Measurements from ENCODE around the gene LAMC1.
"Not testable (repeated sequence)": the region's sequence is repeated elsewhere in the genome, so short reads cannot be mapped to it uniquely, and the experiment has no call there.

LAMC1 gene

DNA sequence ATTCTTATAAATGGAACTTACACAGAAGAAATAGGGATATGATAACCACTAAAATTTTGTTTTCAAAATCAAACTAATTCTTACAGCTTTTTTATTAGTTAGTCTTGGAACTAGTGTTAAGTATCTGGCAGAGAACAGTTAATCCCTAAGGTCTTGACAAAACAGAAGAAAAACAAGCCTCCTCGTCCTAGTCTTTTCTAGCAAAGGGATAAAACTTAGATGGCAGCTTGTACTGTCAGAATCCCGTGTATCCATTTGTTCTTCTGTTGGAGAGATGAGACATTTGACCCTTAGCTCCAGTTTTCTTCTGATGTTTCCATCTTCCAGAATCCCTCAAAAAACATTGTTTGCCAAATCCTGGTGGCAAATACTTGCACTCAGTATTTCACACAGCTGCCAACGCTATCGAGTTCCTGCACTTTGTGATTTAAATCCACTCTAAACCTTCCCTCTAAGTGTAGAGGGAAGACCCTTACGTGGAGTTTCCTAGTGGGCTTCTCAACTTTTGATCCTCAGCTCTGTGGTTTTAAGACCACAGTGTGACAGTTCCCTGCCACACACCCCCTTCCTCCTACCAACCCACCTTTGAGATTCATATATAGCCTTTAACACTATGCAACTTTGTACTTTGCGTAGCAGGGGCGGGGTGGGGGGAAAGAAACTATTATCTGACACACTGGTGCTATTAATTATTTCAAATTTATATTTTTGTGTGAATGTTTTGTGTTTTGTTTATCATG is 120.5 kb downstream of the LAMC1 start:
- in situ Hi-C loops (cut with HindIII; ENCODE audit: low sequenced_read_pairs): loop anchor here (25.0 kb wide), 1 partner anchor 94 kb away; no protein-coding TSS in a partner anchor

DNA sequence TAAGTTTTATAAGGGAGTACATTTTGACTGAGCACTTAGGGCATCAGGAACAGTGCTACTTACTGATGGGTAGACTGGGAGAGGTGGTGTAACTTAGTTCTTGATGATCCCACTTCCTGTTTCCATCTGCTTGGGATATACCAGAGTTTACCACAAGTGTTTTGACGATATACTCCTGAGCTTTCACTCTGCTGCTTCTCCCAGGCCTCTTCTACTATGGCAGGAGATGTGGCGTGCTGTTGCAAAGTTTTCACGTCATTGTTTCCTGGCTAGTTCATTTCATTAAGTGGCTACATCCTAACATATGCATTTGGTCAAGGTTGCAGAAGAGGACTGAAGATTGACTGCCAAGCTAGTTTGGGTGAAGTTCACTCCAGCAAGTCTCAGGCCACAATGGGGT is 121.5 kb downstream of the LAMC1 start:
- in situ Hi-C loops (cut with HindIII; ENCODE audit: low sequenced_read_pairs): loop anchor here (25.0 kb wide), 1 partner anchor 93 kb away; no protein-coding TSS in a partner anchor

DNA sequence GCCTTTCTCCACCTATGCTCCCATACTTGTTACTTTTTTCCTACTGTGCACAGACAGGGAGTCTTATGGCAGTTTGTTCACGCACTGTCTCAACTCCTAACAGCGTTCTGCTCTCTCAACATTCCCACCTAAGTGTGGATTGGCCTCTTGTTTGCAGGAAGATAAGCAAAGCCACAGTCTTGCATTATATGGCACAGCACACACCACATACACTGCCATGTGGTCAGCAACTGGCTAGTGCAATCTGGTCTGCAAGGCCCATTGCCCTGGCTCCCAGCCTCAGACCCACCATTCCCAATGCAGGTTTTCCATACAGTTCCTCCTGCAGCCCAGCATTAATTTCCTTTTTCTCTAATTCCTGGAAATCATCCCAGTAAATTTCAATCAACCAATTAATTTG is 124.5 kb downstream of the LAMC1 start:
- in situ Hi-C loops (cut with HindIII; ENCODE audit: low sequenced_read_pairs): loop anchor here (25.0 kb wide), 1 partner anchor 90 kb away; no protein-coding TSS in a partner anchor

DNA sequence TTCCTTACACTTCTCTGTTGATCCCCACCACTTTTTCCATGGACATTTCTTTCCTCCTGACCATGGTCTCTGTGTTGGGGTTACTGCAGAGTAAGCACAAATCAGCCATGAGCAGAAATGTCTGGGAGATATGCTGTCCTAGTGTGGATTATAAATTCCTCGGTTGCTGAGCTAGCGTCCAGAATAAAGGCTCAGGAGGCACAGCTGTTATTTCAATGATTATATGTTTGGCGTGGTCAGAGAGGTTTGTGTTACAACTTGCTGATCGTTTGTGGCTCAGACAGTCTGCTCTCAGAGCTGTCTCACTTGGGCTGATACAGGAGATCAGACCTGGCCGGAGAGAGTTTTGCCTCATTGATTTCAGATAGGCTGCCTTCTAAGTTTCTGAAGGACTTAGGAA is 125.4 kb downstream of the LAMC1 start:
- in situ Hi-C loops (cut with HindIII; ENCODE audit: low sequenced_read_pairs): loop anchor here (25.0 kb wide), 1 partner anchor 89 kb away; no protein-coding TSS in a partner anchor

- in situ Hi-C loops (cut with HindIII; ENCODE audit: low sequenced_read_pairs): loop anchor here (25.0 kb wide), 1 partner anchor 88 kb away; no protein-coding TSS in a partner anchor
These were observed 126.1 kb downstream of the LAMC1 start for GRCh38 chr1:183149273-183149672.

GRCh38 chr1:183150032-183150431 is 126.8 kb downstream of the LAMC1 start:
- in situ Hi-C loops (cut with HindIII; ENCODE audit: low sequenced_read_pairs): not testable (repeated sequence)

- in situ Hi-C loops (cut with HindIII; ENCODE audit: low sequenced_read_pairs): no loop called here
These were observed 127.2 kb downstream of the LAMC1 start for GRCh38 chr1:183150445-183150844.

GRCh38 chr1:183152180-183152579 is 129.0 kb downstream of the LAMC1 start:
- in situ Hi-C loops (cut with HindIII; ENCODE audit: low sequenced_read_pairs): no loop called here

- in situ Hi-C loops (cut with HindIII; ENCODE audit: low sequenced_read_pairs): no loop called here
These were observed 132.7 kb downstream of the LAMC1 start for GRCh38 chr1:183155939-183156338.

- in situ Hi-C loops (cut with HindIII; ENCODE audit: low sequenced_read_pairs): no loop called here
These were observed 136.7 kb downstream of the LAMC1 start for GRCh38 chr1:183159960-183160359.

DNA sequence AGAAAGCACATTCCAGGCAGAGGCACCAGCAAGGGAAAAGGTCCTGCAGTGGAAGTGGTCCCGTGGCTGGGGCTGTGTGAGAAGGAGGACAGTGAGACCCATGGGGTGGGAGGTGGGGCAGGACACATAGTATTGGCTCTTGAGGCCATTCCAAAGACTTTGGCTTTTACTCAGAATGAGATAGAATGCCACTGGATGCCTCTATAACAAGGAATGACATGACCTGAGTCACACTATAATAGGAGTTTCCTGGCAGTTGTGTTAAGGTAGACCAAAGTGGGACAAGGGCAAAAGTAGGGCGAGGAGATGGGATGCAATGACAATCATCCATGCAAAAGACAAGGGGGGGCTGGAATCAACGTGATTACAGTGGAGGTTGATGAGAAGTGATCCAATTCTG is 138.2 kb downstream of the LAMC1 start:
- in situ Hi-C loops (cut with HindIII; ENCODE audit: low sequenced_read_pairs): no loop called here

DNA sequence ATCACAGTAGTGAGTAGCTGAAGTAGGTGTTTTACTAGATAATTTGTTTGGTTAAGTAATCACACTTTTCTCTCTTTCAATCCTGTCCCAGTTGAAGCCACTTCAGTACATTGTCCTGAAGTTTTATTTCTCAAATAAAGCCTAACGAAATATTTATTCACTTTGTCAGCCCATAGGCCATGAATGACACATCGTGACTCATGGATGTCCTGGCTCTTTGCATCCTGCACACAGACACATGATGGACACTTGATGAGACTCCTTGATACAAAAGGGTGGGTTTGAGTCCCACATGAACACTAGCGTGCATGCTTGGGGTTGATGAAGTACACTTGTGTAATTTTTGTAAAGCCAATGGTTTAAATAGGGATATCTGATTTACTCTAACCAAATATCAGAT is 140.1 kb downstream of the LAMC1 start:
- in situ Hi-C loops (cut with HindIII; ENCODE audit: low sequenced_read_pairs): no loop called here

DNA sequence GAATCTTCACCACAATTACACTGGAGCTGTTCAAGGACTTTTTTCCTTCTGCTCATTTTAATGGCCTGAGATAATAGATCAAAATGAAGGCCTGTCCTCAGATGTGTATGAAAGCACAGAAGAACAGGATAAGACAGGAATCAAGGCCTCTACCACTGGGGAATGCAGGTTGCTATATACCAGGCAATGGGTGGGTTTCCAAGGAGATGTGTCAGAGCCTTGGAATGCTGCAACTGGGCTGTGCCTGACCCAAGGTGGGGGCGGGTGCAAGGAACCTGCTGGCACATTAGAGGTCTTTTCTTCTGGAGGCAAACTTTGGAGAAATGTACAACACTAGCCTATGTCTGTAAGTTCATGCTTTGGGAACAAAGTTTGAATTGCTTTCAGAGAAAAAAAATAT is 141.1 kb downstream of the LAMC1 start:
- in situ Hi-C loops (cut with HindIII; ENCODE audit: low sequenced_read_pairs): no loop called here

DNA sequence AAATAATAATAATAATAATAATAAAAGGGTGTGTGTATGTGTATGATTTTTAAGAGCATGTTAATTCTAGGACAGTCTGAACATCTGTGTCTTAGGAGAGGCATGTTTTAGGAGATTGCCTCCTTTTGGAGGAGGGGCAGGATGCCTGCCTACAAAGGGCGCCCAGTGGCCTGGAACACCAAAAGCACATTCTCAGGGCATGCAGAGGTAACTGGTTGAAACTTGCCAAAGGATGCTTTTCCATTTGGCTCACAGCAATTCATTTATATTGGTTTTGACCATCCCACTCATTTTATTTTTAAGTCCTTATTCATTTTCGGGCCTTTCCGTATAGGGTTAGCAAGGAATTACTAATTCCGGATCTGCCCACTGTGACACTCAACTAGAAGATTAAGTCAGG is 141.7 kb downstream of the LAMC1 start:
- in situ Hi-C loops (cut with HindIII; ENCODE audit: low sequenced_read_pairs): no loop called here

DNA sequence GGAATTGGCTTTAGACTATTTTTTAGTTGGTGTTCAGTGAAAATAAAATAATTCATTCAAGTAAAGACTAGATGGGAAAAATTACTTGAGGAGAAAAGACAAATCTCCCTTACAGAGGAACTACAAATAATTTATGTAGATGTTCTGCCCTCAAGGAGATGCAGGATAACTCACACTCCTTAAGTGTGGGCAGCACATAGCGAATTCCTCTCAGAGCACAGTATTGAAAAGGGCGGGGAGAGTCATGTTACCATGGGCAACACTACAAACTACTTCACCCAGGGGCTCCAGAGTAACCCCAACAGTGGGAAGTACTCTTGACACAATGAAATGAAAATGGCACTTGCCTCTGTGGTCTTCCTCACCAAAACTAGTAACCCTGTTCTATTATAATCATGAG is 142.2 kb downstream of the LAMC1 start:
- in situ Hi-C loops (cut with HindIII; ENCODE audit: low sequenced_read_pairs): no loop called here

DNA sequence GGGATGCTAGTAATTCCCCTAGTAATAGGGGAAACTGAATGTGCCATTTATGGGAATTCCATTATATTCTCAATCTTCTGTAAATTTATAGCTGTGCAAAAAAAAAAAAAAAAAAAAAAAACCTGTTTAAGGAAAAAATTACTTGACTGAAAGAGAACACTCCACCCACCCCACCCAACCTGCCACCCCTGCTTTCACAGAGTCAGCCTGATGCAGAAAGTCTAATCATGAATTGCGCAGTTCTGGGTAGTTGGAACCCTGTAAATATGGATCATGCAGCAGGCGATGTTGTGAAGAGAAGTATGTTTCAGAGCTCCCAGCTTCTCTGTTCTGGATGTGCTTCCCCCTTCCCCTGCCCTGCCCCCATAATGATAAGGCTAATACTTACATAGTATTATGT is 143.2 kb downstream of the LAMC1 start:
- in situ Hi-C loops (cut with HindIII; ENCODE audit: low sequenced_read_pairs): no loop called here

DNA sequence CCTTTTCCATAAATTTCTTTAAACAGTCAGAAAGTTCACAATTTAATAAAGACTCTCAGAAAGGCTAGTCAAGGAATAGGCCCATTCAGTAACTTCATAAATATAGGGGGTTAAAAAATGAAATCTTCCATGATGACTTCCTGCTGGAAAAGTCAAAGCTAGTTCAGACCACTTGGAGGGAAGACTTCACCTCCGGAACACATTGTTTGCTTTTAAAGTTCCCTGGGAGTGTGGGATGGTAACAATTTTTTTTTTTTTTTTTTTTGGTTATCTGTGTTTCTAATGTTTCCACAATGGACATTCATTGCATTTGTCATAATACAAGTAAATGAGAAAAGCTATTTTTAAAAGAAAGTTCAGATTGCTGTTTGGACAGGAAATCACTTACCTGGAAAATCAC is 144.5 kb downstream of the LAMC1 start:
- in situ Hi-C loops (cut with HindIII; ENCODE audit: low sequenced_read_pairs): no loop called here

DNA sequence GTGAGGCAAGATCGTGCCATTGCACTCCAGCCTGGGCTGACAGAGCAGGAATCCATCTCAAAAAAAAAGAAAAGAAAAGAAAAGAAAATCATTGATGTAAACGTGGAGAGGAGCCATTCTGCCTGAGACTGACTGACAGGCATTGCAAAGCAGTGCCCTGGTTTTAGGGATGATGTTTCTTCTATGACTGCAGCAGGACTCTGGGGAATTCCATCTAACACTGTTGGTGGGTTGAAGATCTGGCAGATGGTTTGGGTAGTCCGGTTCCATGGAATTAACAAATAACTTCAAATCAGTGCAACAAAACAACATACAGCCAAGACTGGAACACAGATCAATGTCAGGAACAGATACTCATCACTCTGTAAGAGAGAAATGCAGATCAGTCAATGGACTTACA is 145.1 kb downstream of the LAMC1 start:
- in situ Hi-C loops (cut with HindIII; ENCODE audit: low sequenced_read_pairs): no loop called here

DNA sequence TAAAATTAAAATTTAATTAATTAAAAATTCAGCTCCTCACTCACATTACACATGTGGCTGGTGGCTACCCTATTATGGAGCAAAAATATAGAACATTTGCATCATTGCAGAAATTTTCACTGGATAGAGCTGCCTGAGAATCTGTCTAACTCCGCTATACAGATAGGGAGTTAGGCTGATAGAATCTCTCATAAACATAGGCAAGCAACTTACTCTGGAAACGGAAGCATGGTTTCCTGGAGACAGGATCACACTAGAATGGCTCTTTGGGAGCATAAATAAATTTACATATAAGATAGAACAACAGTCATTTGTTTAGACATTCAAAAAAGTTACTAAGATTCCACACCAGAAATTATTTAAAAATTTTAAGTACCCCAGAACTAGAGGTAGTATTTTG is 150.6 kb downstream of the LAMC1 start:
- in situ Hi-C loops (cut with HindIII; ENCODE audit: low sequenced_read_pairs): no loop called here

DNA sequence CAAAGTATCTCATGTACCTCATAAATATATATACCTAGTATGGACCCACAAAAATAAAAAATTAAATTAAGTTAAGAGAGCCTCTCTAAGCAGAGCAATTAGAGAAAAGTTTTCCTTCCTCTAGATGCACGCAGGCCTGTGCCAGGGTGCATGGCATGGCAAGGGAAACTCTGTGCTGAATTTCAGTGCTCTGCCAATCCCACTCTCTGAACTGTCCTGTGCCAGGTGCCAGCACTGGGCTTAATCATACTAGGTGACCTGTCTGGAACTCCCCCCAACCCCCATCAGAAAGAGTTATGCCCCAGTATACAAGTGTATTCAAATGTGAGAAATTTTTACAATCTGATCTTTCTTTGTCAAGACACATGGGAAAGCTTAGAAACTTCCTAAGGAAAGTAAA is 152.4 kb downstream of the LAMC1 start:
- in situ Hi-C loops (cut with HindIII; ENCODE audit: low sequenced_read_pairs): no loop called here

DNA sequence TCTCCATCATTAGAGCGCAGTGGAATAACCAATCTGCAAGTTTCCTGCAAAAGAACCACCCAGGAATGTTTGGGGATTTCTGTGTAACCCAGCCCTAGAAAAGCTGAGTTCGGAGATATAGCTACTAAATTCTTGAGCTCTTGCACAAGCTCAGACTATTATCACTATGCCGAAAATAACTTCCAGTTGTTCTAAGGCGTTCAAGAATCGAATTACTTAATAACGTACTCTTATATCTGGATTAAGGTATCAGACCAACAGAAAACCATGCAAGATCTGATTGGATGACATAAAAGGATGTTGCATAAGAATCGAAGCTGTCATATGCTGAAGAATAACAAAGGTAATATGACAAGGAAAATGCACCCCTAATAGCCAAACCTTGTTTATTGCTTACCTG is 155.3 kb downstream of the LAMC1 start:
- in situ Hi-C loops (cut with HindIII; ENCODE audit: low sequenced_read_pairs): no loop called here

DNA sequence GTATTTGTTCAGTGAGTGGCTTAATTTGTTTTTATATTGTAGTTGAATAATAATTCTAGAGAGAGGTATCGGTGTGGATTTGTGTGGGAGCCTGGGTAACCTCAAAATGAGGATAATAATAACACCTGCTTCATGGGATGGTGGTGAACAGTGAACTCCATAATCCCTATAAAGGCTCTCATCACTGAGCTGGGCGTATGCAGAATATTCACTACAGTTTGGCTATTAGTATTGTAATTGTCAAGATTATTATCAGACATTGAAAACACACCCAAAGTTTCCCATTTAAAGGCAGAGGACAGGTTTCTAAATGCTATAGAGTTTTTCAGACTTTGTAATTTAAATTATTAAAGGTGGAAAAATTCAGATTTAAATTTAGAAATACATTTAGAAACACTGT is 155.8 kb downstream of the LAMC1 start:
- in situ Hi-C loops (cut with HindIII; ENCODE audit: low sequenced_read_pairs): no loop called here

DNA sequence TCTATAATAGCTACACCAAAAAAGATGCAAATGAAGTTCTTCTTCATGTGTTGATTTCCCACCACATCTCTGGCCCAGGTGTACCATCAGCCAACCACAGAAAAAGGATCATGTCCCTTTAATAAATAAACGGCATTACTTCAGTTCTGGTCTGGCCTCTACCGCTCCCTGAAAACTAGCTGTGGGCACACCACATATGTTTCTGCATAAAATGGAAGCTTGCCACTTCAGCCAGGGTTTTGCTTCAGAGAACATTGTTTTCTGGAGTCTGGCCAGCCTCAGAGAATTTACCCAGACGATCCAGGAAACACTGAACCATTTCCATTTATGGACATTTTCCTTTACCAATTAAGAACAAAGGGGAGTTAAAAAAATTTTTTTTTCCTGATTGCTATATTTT is 157.0 kb downstream of the LAMC1 start:
- in situ Hi-C loops (cut with HindIII; ENCODE audit: low sequenced_read_pairs): no loop called here

Data from DLD1 (cell line).